Suprapubic skin (tissue), 4 donors: ENCODE data around the gene JAKMIP1. TPM values are rescaled to one million over a fixed set of nuclear protein-coding genes. Genes with fewer than 3 reads are reported as not detected.
A peak's percentile ranks its signal among the peaks of the same experiment; 100 is the strongest.

Experiments
- DNase-seq, 2 donors: peaks; one replicate each; pipeline ENCODE4 v3.0.0-alpha.2; 2019; ENCODE audit warnings: low spot score in 2 of 2
- H3K27ac ChIP-seq: fragments of 200-600 bp; sonication (generic); one replicate; pipeline ENCODE4 v1.5.1; 2019
- H3K27me3 ChIP-seq: fragments of 200-600 bp; sonication (generic); one replicate; pipeline ENCODE4 v1.5.1; 2019
- H3K36me3 ChIP-seq: fragments of 200-600 bp; sonication (generic); one replicate; pipeline ENCODE4 v1.5.1; 2019
- H3K4me1 ChIP-seq: fragments of 200-600 bp; sonication (generic); one replicate; pipeline ENCODE4 v1.5.1; 2019
- H3K4me3 ChIP-seq: fragments of 200-600 bp; sonication (generic); one replicate; pipeline ENCODE4 v1.5.1; 2019; ENCODE audit warnings: mild to moderate bottlenecking
- H3K9me3 ChIP-seq: fragments of 200-600 bp; sonication (generic); one replicate; pipeline ENCODE4 v1.5.1; 2019
- CTCF ChIP-seq, 2 donors: fragments of 200-600 bp in 1 of 2; fragments of 450-650 bp in 1 of 2; sonication (generic) in 1 of 2; IDR thresholded peaks; one replicate each; pipeline ENCODE4 v1.5.1; 2016 to 2019; ENCODE audit warnings: antibody characterized with exemption in 2 of 2, mild to moderate bottlenecking in 1 of 2, moderate library complexity in 1 of 2
- EP300 ChIP-seq: sonication (generic); formaldehyde crosslinking; IDR thresholded peaks from one replicate; pipeline ENCODE4 v1.6.1; 2017; ENCODE audit warnings: antibody characterized with exemption
- POLR2A ChIP-seq, 2 donors: fragments of 450-650 bp; IDR thresholded peaks; one replicate each; pipeline ENCODE4 v1.6.1; 2017; ENCODE audit warnings: antibody characterized with exemption in 2 of 2, mild to moderate bottlenecking in 2 of 2, moderate library complexity in 2 of 2
- POLR2AphosphoS5 ChIP-seq, 3 donors: sonication (generic); formaldehyde crosslinking; IDR thresholded peaks; one replicate each; pipeline ENCODE4 v1.6.1; 2017; ENCODE audit warnings: antibody characterized with exemption in 3 of 3
- WGBS: methylation state at CpG from one replicate; pipeline ENCODE4 v1.1.5; 2018; 5-methylcytosine and 5-hydroxymethylcytosine counted together
- total RNA-seq, 4 donors: library from RNA; depleted of rRNA; stranded (reverse); fragments of >200 nt; gene quantifications; one replicate each; pipeline ENCODE4 v1.1.0, GENCODE V29; 2016

JAKMIP1 gene
- total RNA-seq, 4 donors from 2014 or later, result 0.24 TPM; not detected in 3

- Histone ChIP-seq H3K4me3 (no peak overlapping the region), H3K36me3 (no peaks in the 10 kb centered on the region), H3K27me3 (peaks cover 53% of the 10 kb centered on the region), H3K9me3 (no peaks in the 10 kb centered on the region), H3K4me1 (peaks cover 12% of the 10 kb centered on the region), H3K27ac (no peak overlapping the region)
- no peak for DNase-seq
- WGBS, result 91% methylated on average over 4 of the region's 12 CpGs
- TF ChIP-seq EP300 (no peak), POLR2AphosphoS5 (IDR thresholded peaks at IDR 0.05) (no peak), POLR2A (IDR thresholded peaks at IDR 0.05) (no peak), CTCF (IDR thresholded peaks at IDR 0.05) (no peak)
These were observed 42.1 kb upstream of the JAKMIP1 start for GRCh38 chr4:6242271-6243029.

GRCh38 chr4:6241062-6241845 is 40.9 kb upstream of the JAKMIP1 start:
- Histone ChIP-seq H3K4me3 (no peak overlapping the region), H3K4me1 (peaks cover 12% of the 10 kb centered on the region), H3K27ac (no peak overlapping the region), H3K9me3 (no peaks in the 10 kb centered on the region), H3K36me3 (no peaks in the 10 kb centered on the region), H3K27me3 (peaks cover 46% of the 10 kb centered on the region)
- DNase-seq, result peak in 1 of 2 donors; percentile 27
- WGBS, result 85% methylated on average over 16 of the region's 16 CpGs
- TF ChIP-seq EP300 (no peak), POLR2A (IDR thresholded peaks at IDR 0.05) (no peak), POLR2AphosphoS5 (IDR thresholded peaks at IDR 0.05) (no peak), CTCF (IDR thresholded peaks at IDR 0.05) (no peak)

DNA sequence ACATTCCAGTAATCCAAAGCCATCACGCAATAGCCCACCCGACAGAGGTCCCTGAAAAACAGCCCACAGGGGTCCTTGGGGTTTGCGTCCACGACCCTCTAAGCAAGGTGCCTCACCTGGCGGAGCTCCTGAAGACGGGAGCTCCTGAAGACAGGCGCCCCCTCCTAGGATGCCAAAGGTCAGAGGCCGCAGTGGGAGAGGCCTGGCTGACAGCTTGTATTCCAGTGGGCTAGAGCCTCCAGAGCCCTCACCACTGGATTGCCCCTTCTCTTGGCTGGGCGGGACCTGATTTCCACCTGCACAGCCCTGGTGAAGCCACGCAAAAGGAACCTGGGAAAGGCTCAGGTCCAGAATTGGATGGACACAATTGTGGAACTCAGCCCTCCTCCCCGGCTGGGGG is 39.6 kb upstream of the JAKMIP1 start:
- 68% methylated on average over 9 of the region's 11 CpGs for WGBS
- H3K27ac ChIP-seq, result no peak overlapping the region
- peaks cover 38% of the 10 kb centered on the region for H3K27me3 ChIP-seq
- H3K9me3 ChIP-seq, result no peaks in the 10 kb centered on the region
- H3K4me3 ChIP-seq, result no peak overlapping the region
- no peaks in the 10 kb centered on the region for H3K36me3 ChIP-seq
- DNase-seq, result peak in 1 of 2 donors; percentile 13
- TF ChIP-seq POLR2A (IDR thresholded peaks at IDR 0.05), result no peak
- no peak for TF ChIP-seq EP300
- no peak for TF ChIP-seq CTCF (IDR thresholded peaks at IDR 0.05)
- no peak for TF ChIP-seq POLR2AphosphoS5 (IDR thresholded peaks at IDR 0.05)
- H3K4me1 ChIP-seq, result no peaks in the 10 kb centered on the region

GRCh38 chr4:6239486-6239885 is 39.1 kb upstream of the JAKMIP1 start:
- DNase-seq, result peak in 1 of 2 donors; percentile 49
- no peak overlapping the region for H3K4me3 ChIP-seq

More at GRCh38 chr4:6239486-6239885, 39.1 kb upstream of the JAKMIP1 start:
- no peaks in the 10 kb centered on the region for H3K4me1 ChIP-seq
- no peaks in the 10 kb centered on the region for H3K9me3 ChIP-seq
- TF ChIP-seq POLR2AphosphoS5 (IDR thresholded peaks at IDR 0.05), result no peak
- no peak for TF ChIP-seq CTCF (IDR thresholded peaks at IDR 0.05)
- TF ChIP-seq EP300, result no peak
- TF ChIP-seq POLR2A (IDR thresholded peaks at IDR 0.05), result no peak
- no peaks in the 10 kb centered on the region for H3K36me3 ChIP-seq
- peaks cover 40% of the 10 kb centered on the region for H3K27me3 ChIP-seq
- 76% methylated on average over 5 of the region's 8 CpGs for WGBS
- no peak overlapping the region for H3K27ac ChIP-seq
